Omental fat pad (tissue), 4 donors: ENCODE results near the gene ARHGAP10. TPM values are rescaled to one million over a fixed set of nuclear protein-coding genes. Genes with fewer than 3 reads are reported as not detected.

Experiments
- ATAC-seq: fragments of 150-250 bp; one replicate; pipeline ENCODE4 v1.9.1; 2016; ENCODE audit warnings: mild to moderate bottlenecking, moderate library complexity; ENCODE audit not compliant: low FRiP score
- DNase-seq: peaks from one replicate; pipeline ENCODE4 v3.0.0-alpha.2; 2019; ENCODE audit warnings: low spot score
- CTCF ChIP-seq, 3 donors: fragments of 450-650 bp; IDR thresholded peaks; one replicate each; pipeline ENCODE4 v1.5.1; 2016 to 2017; ENCODE audit warnings: antibody characterized with exemption in 3 of 3, mild to moderate bottlenecking in 3 of 3, moderate library complexity in 2 of 3
- total RNA-seq, 4 donors: library from RNA; depleted of rRNA; stranded (reverse); fragments of >200 nt; gene quantifications; one replicate each; pipeline ENCODE4 v1.1.0, GENCODE V29; 2016

Gene ARHGAP10
- total RNA-seq, 4 donors from 2014 or later: 48.7 to 96.2 (median 57.0) TPM

- TF ChIP-seq CTCF (IDR thresholded peaks at IDR 0.05): no peak
- ATAC-seq: no peak
- no peak for DNase-seq
These were observed 226.2 kb downstream of the ARHGAP10 start for GRCh38 chr4:147958057-147958456.

DNA sequence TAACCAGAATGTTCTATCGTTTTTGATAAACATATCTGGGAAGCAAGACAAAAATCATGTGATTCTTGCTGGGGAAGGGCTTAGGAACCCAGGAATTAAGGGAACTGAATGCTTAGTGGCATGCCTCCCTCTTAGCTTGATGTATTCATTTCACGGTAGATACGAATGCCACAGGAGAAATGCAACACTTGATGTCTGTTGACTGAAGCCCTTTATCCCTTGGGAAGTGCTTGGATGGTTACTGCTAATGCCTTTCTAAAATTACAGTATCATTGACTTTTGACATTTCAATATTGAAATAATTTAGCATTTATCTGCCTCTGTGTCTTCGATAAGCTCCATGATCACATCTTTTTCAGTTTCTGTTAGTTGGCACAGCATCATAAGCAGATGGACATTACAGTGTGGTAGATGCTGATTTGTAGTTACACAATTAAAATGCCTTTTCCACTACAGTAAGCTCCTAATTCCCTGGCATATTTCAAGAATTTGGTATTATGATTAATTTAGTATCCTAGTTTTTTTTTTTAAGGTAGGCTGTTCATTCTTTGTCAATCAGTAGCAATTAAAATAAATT, 226.7 kb downstream of the ARHGAP10 start:
- TF ChIP-seq CTCF (IDR thresholded peaks at IDR 0.05): no peak
- ATAC-seq (no peak), DNase-seq (no peak)

DNA sequence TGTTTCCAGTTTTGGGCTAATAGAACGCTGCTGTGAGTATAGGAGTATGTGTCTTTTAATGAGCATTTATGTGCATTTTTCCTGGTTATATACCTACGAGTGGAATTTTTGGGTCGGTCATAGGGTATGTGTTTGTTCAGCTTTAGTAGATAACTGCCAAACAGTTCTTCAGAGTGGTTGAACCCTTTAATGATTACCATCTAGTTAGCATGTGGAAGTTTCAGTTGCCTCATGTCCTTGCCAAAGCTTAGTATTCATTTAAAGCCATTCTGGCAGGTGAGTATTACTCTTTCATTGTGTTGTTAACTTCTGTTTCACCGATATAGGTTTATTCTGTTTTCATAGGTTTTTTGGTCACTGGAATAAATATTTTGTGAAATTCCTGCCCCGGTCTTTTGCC, 229.1 kb downstream of the ARHGAP10 start:
- no peak for TF ChIP-seq CTCF (IDR thresholded peaks at IDR 0.05)
- ATAC-seq: no peak
- no peak for DNase-seq

- no peak for TF ChIP-seq CTCF (IDR thresholded peaks at IDR 0.05)
- ATAC-seq: no peak
These were observed 232.0 kb downstream of the ARHGAP10 start for GRCh38 chr4:147963839-147964238.

DNA sequence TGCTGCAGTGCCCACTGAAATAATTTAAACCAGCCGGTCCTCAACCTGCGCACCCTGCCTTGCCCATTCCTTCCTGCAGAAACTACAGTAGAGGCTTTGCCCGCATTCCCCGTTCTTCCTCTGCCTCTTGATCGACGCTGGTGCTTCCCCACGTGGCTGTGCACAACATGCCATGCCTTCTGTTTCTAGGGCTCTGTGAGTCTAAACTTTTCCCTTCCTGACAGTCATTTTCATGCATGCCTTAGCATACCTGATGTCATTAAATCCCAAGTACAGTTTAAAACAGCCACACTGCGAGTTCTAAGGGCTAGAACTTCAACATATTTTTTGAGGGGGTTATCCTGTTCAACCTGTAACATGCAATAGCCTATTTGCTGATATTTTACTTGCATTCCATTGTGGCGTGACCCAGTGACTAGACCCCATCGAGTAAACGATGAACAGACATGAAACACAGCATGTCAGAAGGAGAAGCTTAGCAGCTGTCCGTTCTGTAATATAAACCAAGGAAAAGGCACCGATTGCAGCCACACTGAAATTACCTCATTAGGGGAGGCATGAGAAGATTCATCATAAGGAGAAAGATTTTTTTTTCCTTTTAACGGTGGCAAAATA, 232.5 kb downstream of the ARHGAP10 start:
- no peak for TF ChIP-seq CTCF (IDR thresholded peaks at IDR 0.05)
- DNase-seq (no peak), ATAC-seq (no peak)

More at GRCh38 chr4:147963839-147964238, 232.0 kb downstream of the ARHGAP10 start:
- no peak for DNase-seq

DNA sequence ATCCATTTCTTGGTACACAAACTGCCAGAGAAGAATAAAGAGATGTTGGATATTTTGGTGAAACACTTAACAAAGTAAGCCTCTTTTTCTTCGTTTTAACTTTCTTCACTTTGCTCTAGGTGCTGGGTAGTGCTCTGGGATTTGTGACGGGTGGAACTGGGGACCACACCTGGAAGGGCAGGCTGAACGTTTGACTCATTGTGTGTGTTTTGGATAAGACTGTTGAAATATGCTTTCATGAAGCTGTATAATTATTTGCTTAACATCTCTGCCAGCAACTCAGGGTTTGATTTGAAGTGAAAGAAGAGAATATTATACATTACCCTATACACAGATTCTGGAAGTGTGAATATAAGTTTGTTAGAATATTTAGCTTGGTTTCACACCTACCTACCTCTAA, 233.2 kb downstream of the ARHGAP10 start:
- ATAC-seq: no peak

More for the DNA sequence above, 233.2 kb downstream of the ARHGAP10 start:
- no peak for DNase-seq
- TF ChIP-seq CTCF (IDR thresholded peaks at IDR 0.05): no peak
